ENCODE data around the gene ZBP1. TPM values are rescaled to one million over a fixed set of nuclear protein-coding genes. Genes with fewer than 3 reads are reported as not detected.

ZBP1 gene
- total and polyA plus RNA-seq, 7 donors, result 0.36 to 17.2 (median 1.2) TPM; not detected in 2

DNA sequence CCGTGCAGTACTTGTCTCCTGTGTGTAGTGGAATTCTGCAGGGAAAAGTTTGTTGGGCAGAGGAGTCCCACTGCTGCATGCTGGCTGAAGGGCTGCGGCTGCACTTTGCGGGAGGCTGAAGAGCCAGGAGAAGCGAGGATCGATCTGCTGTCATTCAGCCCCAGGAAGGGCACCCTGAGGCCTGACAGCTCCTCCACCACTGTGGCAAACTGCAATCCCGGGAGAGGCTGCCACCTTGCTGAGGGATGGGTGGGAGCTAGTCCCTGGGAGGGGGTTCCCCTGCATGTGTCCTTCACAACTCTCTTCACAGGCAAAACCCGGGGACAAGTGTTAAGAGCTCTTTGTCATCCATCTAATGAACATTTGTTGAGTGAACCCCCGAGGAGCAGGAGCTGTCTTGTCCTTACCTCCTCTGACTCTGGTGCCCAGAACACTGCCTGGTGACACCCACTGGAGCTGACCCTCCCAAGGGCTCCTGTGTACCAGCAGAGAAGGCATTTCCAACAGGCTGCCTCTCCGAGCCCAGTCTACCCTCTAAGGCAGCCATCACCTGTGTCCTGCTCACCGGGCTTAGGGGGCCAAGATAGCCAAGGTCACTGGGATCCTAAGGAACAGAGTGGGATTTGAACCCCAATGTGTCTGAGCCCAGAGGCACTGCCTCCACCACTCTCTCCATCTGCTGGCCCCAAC is 41.6 kb downstream of the ZBP1 start:
- Histone ChIP-seq H3K9me3 (no peaks in the 10 kb centered on the region), H3K36me3 (no peaks in the 10 kb centered on the region), H3K27me3 (no peaks in the 10 kb centered on the region), H3K27ac (no peak overlapping the region), H3K4me1 (peaks cover 0 to 42% (median 41%) of the 10 kb centered on the region in 4 donors), H3K4me3 (no peak overlapping the region)
- 89 to 91% methylated on average over 10 of the region's 10 CpGs for WGBS, 2 donors
- DNase-seq, result no peak
- intact Hi-C loops (cut with DNase I), result no loop called here
- TF ChIP-seq POLR2AphosphoS5 (IDR thresholded peaks at IDR 0.05), result no peak
- no peak for TF ChIP-seq EP300 (IDR thresholded peaks at IDR 0.05)
- no peak for TF ChIP-seq CTCF (IDR thresholded peaks at IDR 0.05)

- Histone ChIP-seq H3K27ac (no peak overlapping the region), H3K4me1 (peaks cover 0 to 35% (median 34%) of the 10 kb centered on the region in 4 donors), H3K36me3 (no peaks in the 10 kb centered on the region), H3K27me3 (no peaks in the 10 kb centered on the region), H3K9me3 (no peaks in the 10 kb centered on the region), H3K4me3 (no peak overlapping the region)
- intact Hi-C loops (cut with DNase I), result no loop called here
- no peak for DNase-seq
- no peak for TF ChIP-seq EP300 (IDR thresholded peaks at IDR 0.05)
- no peak for TF ChIP-seq POLR2A (IDR thresholded peaks at IDR 0.05)
- no peak for TF ChIP-seq POLR2AphosphoS5 (IDR thresholded peaks at IDR 0.05)
- no peak for TF ChIP-seq CTCF (IDR thresholded peaks at IDR 0.05)
- WGBS, 2 donors, result 51 to 75% methylated on average over 10 of the region's 10 CpGs
These were observed 42.3 kb downstream of the ZBP1 start for GRCh38 chr20:57577679-57578475.

GRCh38 chr20:57576617-57577550 is 43.3 kb downstream of the ZBP1 start:
- H3K36me3 ChIP-seq, result no peaks in the 10 kb centered on the region
- no peak overlapping the region for H3K27ac ChIP-seq
- intact Hi-C loops (cut with DNase I), result no loop called here
- H3K4me3 ChIP-seq, result no peak overlapping the region
- no peak for TF ChIP-seq CTCF (IDR thresholded peaks at IDR 0.05)
- TF ChIP-seq POLR2AphosphoS5 (IDR thresholded peaks at IDR 0.05), result no peak
- no peak for TF ChIP-seq EP300 (IDR thresholded peaks at IDR 0.05)
- TF ChIP-seq POLR2A (IDR thresholded peaks at IDR 0.05), result no peak
- DNase-seq, result no peak
- 85 to 88% methylated on average over 6 of the region's 6 CpGs for WGBS, 2 donors
- peaks cover 0 to 26% (median 24%) of the 10 kb centered on the region in 4 donors for H3K4me1 ChIP-seq
- no peaks in the 10 kb centered on the region for H3K9me3 ChIP-seq
- no peaks in the 10 kb centered on the region for H3K27me3 ChIP-seq

GRCh38 chr20:57576002-57576401 is 44.2 kb downstream of the ZBP1 start:
- intact Hi-C loops (cut with DNase I), result no loop called here
- no peaks in the 10 kb centered on the region for H3K9me3 ChIP-seq
- no peak for DNase-seq
- WGBS, 2 donors, result 75 to 91% methylated on average over 2 of the region's 2 CpGs
- H3K4me3 ChIP-seq, result no peak overlapping the region
- peaks cover 0 to 17% (median 15%) of the 10 kb centered on the region in 4 donors for H3K4me1 ChIP-seq
- H3K27me3 ChIP-seq, result no peaks in the 10 kb centered on the region
- H3K27ac ChIP-seq, result no peak overlapping the region
- TF ChIP-seq CTCF (IDR thresholded peaks at IDR 0.05) (no peak), EP300 (IDR thresholded peaks at IDR 0.05) (no peak), POLR2AphosphoS5 (IDR thresholded peaks at IDR 0.05) (no peak), POLR2A (IDR thresholded peaks at IDR 0.05) (no peak)
- H3K36me3 ChIP-seq, result no peaks in the 10 kb centered on the region
